H1 (cell line): ENCODE results near the gene SOHLH2. TPM values are rescaled to one million over a fixed set of nuclear protein-coding genes. Genes with fewer than 3 reads are reported as not detected.

Experiments used
- CHD2 ChIP-seq: IDR thresholded peaks from 2 replicates; pipeline ENCODE4 v1.6.1; 2012; ENCODE audit warnings: low read length, improper control_type of control experiment
- CTBP2 ChIP-seq: IDR thresholded peaks from 2 replicates; pipeline ENCODE4 v1.7.0; 2011; ENCODE audit warnings: borderline replicate concordance, mild to moderate bottlenecking, moderate library complexity, mixed read lengths, low read length; ENCODE audit not compliant: insufficient read depth, insufficient read length
- GABPA ChIP-seq: IDR thresholded peaks from 2 replicates; pipeline ENCODE4 v1.6.1; 2011; ENCODE audit warnings: mild to moderate bottlenecking, low read length, moderate library complexity, borderline replicate concordance; ENCODE audit not compliant: insufficient read depth
- POLR2A ChIP-seq, 2 experiments: IDR thresholded peaks; 1 replicate in 1 of 2; 2 replicates in 1 of 2; pipeline ENCODE4 v1.6.1; 2011; ENCODE audit warnings: low read depth in 2 of 2, low read length in 2 of 2, mild to moderate bottlenecking in 2 of 2; ENCODE audit errors: control extremely low read depth in 1 of 2
- POLR2AphosphoS5 ChIP-seq: IDR thresholded peaks from 2 replicates; pipeline ENCODE4 v1.6.1; 2011; ENCODE audit warnings: low read depth, low read length
- RBBP5 ChIP-seq: IDR thresholded peaks from 2 replicates; pipeline ENCODE4 v1.7.1; 2012; ENCODE audit warnings: low read depth, mild to moderate bottlenecking, inconsistent platforms, low read length, moderate library complexity, borderline replicate concordance
- TEAD4 ChIP-seq: IDR thresholded peaks from 2 replicates; pipeline ENCODE4 v1.6.1; 2012; ENCODE audit warnings: low read depth, low read length, inconsistent platforms, mixed read lengths
- YY1 ChIP-seq: IDR thresholded peaks from 2 replicates; pipeline ENCODE4 v1.6.1; 2011; ENCODE audit warnings: low read depth, mild to moderate bottlenecking, low read length
- polyA plus RNA-seq, 7 experiments: library from polyadenylated mRNA; depleted of rRNA in 3 of 7; stranded (reverse) in 5 of 7; unstranded in 2 of 7; fragments of >200 nt in 5 of 7; fragments of 200-250 nt in 2 of 7; gene quantifications; 1 replicate in 5 of 7; 2 replicates in 1 of 7; 4 replicates in 1 of 7; pipeline versions ENCODE4 v1.2.1 to v1.2.3, GENCODE V29; 2011 to 2013; ENCODE audit warnings: missing spikeins in 2 of 7, mixed read lengths in 2 of 7
- total RNA-seq: library from RNA; stranded (reverse); fragmentation: NEBNext Ultra II Directional; extraction: Animal tissue kit (Norgen Biotek cat#: 25700); gene quantifications from 2 replicates; pipeline ENCODE4 v1.2.1, GENCODE V29; 2021

SOHLH2 gene
- total and polyA plus RNA-seq, 2 of the 8 experiments (the other 6 are each of a cell fraction or from before 2014, with no cell fraction given) = 6.8 to 10.3 TPM

GRCh38 chr13:36132376-36132775 lies 82.0 kb downstream of the SOHLH2 start (continued):
- TF ChIP-seq RBBP5 (no peak), GABPA (no peak), TEAD4 (no peak), CHD2 (no peak), POLR2A (IDR thresholded peaks at IDR 0.05; ENCODE audit: control extremely low read depth in 1 of 2, low read depth in 2 of 2, low read length in 2 of 2) (no peak), YY1 (no peak), POLR2AphosphoS5 (no peak), CTBP2 (no peak)
- TF ChIP-seq, all 59 proteins: peak for 0
